HAP-1 (cell line): ENCODE data around the gene SAMD5.
A peak's percentile ranks its signal among the peaks of the same experiment; 100 is the strongest.
"Not testable (repeated sequence)": the region's sequence is repeated elsewhere in the genome, so short reads cannot be mapped to it uniquely, and the experiment has no call there.

Experiments
- DNase-seq, 2 experiments: peaks; one replicate each; pipeline ENCODE4 v3.0.0-alpha.2; 2016 to 2020; ENCODE audit warnings: low spot score in 2 of 2
- H3K27me3 ChIP-seq: fragments of 250-450 bp; sonication (Bioruptor Pico); 2 replicates; pipeline ENCODE4 v1.5.1; 2020; ENCODE audit warnings: low read depth, mild to moderate bottlenecking, moderate library complexity
- H3K36me3 ChIP-seq: fragments of 250-450 bp; sonication (Bioruptor Pico); replicated peaks from 2 replicates; pipeline ENCODE4 v1.5.1; 2020; ENCODE audit warnings: mild to moderate bottlenecking
- H3K4me1 ChIP-seq: fragments of 250-450 bp; sonication (Bioruptor Pico); 2 replicates; pipeline ENCODE4 v1.5.1; 2020; ENCODE audit warnings: mild to moderate bottlenecking
- H3K4me3 ChIP-seq: fragments of 250-450 bp; sonication (Bioruptor Pico); 2 replicates; pipeline ENCODE4 v1.5.1; 2020; ENCODE audit warnings: mild to moderate bottlenecking, moderate library complexity
- H3K9me3 ChIP-seq: fragments of 250-450 bp; sonication (Bioruptor Pico); 2 replicates; pipeline ENCODE4 v1.5.1; 2020; ENCODE audit warnings: mild to moderate bottlenecking, moderate library complexity
- in situ Hi-C: fragments of 300-500 bp; cut with MboI; formaldehyde crosslinking; loops from 3 replicates; pipeline ENCODE4 v1.14.3; 2020; ENCODE audit warnings: low sequenced_read_pairs, inconsistent platforms, mixed read lengths

Gene SAMD5

DNA sequence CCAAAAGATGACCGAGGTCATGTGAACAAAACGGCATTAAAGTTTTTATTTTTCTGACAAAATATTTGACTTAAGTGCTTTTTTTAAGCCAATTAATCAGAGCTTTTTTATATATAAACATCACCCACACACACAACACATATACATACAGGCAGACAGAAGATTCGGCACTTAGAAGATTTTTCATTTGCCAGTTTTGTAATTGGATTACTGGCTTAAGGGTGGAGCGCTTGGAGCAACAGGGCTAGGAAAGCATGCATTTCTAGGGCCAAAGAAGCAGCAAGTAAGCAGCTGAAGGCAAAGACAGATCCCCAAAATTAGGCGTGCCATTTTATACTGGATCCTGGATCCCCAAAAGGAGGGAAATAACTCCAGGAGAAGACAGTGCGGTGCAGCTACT is 30.3 kb downstream of the SAMD5 start:
- Histone ChIP-seq H3K36me3 (no peaks in the 10 kb centered on the region), H3K4me3 (no peak overlapping the region), H3K4me1 (no peaks in the 10 kb centered on the region), H3K9me3 (no peaks in the 10 kb centered on the region), H3K27me3 (no peaks in the 10 kb centered on the region)
- in situ Hi-C loops = no loop called here
- DNase-seq = no peak

DNA sequence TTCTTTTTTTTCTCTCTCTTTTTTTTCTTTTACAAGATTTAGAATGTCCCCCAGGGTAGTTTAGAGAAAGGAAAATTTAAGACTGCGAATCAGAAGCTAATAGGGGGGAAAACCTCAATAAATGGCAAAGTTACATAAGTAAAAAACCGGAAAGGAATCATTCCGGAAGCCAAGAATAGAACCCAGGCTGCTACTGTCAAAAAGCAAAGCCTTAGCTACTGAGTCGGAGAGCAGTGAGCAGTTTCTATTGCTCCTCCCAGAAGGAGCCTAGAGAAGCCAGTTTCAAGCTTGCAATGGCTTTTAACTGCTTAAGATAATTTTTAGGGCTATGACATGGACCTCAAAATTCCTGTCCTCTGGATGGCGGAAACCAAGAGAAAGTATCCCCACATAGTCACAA is 31.6 kb downstream of the SAMD5 start:
- Histone ChIP-seq H3K36me3 (no peaks in the 10 kb centered on the region), H3K27me3 (no peaks in the 10 kb centered on the region), H3K4me3 (no peak overlapping the region), H3K9me3 (no peaks in the 10 kb centered on the region), H3K4me1 (no peaks in the 10 kb centered on the region)
- no peak for DNase-seq
- in situ Hi-C loops = no loop called here

DNA sequence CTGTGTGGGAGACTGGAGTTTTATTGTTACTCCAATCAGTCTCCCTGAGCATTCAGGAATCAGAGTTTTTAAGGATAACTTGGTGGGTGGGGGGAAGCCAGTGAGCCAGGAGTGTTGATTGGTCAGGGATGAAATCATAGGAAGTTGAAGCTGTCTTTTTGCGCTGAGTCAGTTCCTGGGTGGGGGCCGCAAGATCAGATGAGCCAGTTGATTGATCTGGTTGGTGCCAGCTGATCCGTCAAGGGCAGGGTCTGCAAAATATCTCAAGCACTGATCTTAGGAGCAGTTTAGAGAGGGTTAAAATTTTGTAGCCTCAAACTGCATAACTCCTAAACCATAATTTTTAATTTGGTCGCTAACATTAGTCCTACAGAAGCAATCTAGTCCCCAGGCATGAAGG is 33.9 kb downstream of the SAMD5 start:
- H3K36me3 ChIP-seq, H3K4me3 ChIP-seq, H3K27me3 ChIP-seq, H3K4me1 ChIP-seq, H3K9me3 ChIP-seq, in situ Hi-C loops, DNase-seq: not testable (repeated sequence)

DNA sequence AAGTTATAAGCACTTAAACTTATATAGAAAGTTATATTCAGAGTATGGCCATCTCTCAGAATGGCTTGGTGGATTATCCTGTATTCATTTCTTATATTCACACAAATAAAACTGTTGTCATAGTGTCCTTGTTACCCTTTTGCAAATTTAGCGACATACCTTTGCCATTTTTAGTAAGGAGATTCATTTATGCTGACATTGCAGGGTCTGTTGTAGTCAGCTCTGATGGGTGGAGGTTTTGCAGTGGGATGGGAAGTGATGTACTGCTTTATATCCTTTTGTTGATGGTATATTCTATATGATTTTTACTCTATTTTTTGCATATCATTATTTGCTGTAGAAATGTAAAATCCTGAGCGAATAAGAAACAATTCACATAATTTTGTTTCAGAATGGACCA is 35.9 kb downstream of the SAMD5 start:
- Histone ChIP-seq H3K27me3 (peaks cover 6% of the 10 kb centered on the region; the same call in 1 of the 2 replicates), H3K4me3 (no peak overlapping the region), H3K4me1 (peaks cover 3% of the 10 kb centered on the region; the same call in 1 of the 2 replicates), H3K36me3 (no peaks in the 10 kb centered on the region), H3K9me3 (no peaks in the 10 kb centered on the region)
- in situ Hi-C loops = no loop called here
- DNase-seq = no peak

DNA sequence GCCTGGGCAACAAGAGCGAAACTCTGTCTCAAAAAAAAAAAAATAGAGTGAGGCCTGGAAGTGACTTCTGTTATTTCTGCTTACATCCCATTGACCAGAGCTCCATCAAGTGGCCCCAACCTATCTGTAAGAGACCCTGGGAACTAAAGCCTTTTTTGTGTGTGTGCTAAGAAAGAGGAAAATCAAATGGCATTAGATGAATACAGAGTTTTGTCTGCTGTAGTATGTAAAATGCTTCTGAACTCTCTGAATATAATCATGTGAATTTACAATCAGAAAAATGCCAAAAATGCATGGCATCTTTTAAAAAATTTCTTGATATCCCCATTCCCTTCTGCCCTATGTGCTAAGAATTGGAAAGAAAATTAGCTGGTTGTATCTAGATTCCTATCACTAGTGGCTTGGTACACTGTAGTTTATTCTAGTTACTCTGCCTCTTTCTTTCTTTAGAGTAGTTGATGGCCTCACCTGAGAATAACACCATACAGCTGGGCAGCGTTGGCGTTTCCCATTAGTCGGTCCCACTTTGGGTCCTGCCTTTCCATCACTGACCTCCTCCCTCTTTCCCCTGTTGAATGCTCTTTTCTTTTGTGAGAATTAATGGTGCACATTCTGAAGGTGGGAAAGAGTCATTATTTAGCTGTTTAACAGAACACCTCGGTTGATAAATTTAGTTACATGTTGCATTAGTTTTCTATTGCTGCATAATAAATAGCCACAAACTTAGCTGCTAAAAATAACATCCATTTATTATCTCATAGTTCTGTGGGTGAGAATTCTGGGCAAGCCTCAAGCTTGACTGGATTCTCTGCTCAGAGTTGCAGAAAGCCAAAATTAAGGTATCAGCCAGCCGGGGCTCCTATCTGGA is 38.2 kb downstream of the SAMD5 start:
- in situ Hi-C loops = no loop called here
- H3K4me3 ChIP-seq = no peak overlapping the region

DNA sequence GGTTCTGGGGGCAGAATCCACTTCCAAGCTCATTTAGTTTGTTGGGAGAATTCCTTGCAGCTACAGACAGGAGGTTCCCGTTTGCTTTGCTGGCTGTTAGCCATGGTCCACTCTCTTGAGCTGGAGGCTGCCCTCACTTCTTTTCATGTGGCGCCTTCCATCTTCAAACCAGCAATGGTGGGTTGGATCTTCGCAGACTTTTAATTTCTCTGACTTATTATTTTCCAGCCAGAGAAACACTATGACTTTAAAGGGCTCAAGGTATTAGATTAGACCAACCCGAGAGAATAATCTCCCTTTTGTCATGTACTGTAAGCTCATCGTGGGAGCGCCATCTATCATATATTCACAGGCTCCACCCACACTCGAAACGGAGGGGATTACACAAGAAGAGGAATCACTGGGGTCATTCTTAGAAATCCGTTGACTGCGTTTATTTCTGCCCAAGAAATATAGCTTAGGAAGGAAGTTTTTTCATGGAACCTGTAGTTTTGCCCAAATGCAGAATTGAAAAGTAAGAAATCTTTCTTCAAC is 38.9 kb downstream of the SAMD5 start:
- Histone ChIP-seq H3K4me1 (peaks cover 3% of the 10 kb centered on the region; the same call in 1 of the 2 replicates), H3K27me3 (peaks cover 8% of the 10 kb centered on the region; the same call in 1 of the 2 replicates), H3K9me3 (no peaks in the 10 kb centered on the region), H3K36me3 (no peaks in the 10 kb centered on the region), H3K4me3 (no peak overlapping the region)
- in situ Hi-C loops = no loop called here
- peak; percentile 51 to 58 for DNase-seq

More for the DNA sequence above, 38.2 kb downstream of the SAMD5 start:
- Histone ChIP-seq H3K36me3 (no peaks in the 10 kb centered on the region), H3K9me3 (no peaks in the 10 kb centered on the region), H3K4me1 (peaks cover 3% of the 10 kb centered on the region; the same call in 1 of the 2 replicates), H3K27me3 (peaks cover 8% of the 10 kb centered on the region; the same call in 1 of the 2 replicates)
- no peak for DNase-seq

DNA sequence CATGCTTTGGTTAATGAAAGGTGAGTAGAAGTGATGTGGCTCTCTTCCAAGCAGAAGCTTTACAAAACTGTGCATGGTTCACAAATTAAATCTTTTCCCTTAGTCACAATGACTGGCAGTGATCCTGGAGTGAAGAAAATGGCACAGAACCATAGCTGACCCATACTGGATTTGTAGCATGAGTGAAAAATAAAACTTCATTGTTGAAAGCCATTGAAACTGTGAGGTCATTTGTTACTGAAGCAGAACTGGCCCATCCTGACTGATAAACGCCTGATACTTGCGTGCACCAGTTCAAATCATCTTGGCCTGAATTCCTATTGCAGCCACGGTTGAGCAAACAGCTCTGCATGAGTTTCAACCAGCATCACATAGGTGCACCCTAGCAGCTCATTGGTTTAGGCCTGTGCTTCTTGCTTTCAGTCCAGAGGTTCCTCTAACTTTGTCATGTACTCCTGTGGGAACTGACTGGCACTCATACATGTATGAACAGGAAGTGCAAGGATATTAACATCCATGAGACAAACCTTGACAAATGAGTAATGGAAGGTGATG is 40.5 kb downstream of the SAMD5 start:
- in situ Hi-C loops = no loop called here
- peaks cover 8% of the 10 kb centered on the region; the same call in 1 of the 2 replicates for H3K27me3 ChIP-seq
- H3K36me3 ChIP-seq = no peaks in the 10 kb centered on the region
- no peak for DNase-seq
- no peak overlapping the region for H3K4me3 ChIP-seq
- H3K4me1 ChIP-seq = peaks cover 3% of the 10 kb centered on the region; the same call in 1 of the 2 replicates
- no peaks in the 10 kb centered on the region for H3K9me3 ChIP-seq

DNA sequence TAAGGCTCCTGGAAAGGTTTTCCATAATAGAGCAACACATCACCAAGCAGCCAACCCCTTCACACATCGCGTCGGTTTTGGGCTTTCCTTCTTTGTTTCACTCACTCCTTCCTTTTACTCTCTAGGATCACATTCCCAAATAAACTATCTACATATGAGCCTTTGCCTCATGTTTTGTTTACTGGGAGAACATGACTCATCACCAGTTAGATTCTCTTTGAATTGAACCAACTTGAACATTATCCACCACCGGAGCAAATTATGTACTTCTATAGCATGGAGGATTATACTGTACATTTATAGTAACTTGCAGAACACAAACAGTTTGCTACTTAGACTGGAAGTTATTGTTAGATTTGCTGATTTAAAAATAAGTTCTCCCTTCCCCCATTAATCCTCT is 41.0 kb downstream of the SAMD5 start:
- DNase-seq = no peak
- in situ Hi-C loops = no loop called here
- peaks cover 8% of the 10 kb centered on the region; the same call in 1 of the 2 replicates for H3K27me3 ChIP-seq

DNA sequence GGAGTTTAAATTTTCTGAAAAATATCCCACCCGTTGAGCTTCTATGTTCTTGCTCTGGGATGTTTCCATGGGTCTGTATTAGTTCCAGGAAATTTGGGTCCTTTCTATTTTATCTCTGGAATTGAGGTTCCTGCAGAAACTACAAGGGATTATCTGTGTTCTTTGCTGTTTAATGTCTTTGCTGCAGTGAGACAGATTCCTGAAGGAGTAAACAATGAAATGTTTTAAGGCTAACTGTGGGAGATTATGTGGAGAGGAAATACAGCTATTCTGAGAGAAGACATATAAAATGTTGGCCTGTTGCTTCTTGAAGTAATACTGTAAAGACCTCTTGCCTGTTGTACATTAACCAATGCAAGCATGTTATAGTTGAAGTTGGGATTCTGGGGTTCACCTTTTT is 43.5 kb downstream of the SAMD5 start:
- in situ Hi-C loops = no loop called here
- H3K4me1 ChIP-seq = peaks cover 3% of the 10 kb centered on the region; the same call in 1 of the 2 replicates
- H3K4me3 ChIP-seq = no peak overlapping the region
- no peak for DNase-seq
- no peaks in the 10 kb centered on the region for H3K36me3 ChIP-seq
- H3K27me3 ChIP-seq = peaks cover 8% of the 10 kb centered on the region; the same call in 1 of the 2 replicates
- H3K9me3 ChIP-seq = no peaks in the 10 kb centered on the region

More for the DNA sequence above, 41.0 kb downstream of the SAMD5 start:
- H3K9me3 ChIP-seq = no peaks in the 10 kb centered on the region
- H3K36me3 ChIP-seq = no peaks in the 10 kb centered on the region
- H3K4me3 ChIP-seq = no peak overlapping the region
- H3K4me1 ChIP-seq = peaks cover 3% of the 10 kb centered on the region; the same call in 1 of the 2 replicates

DNA sequence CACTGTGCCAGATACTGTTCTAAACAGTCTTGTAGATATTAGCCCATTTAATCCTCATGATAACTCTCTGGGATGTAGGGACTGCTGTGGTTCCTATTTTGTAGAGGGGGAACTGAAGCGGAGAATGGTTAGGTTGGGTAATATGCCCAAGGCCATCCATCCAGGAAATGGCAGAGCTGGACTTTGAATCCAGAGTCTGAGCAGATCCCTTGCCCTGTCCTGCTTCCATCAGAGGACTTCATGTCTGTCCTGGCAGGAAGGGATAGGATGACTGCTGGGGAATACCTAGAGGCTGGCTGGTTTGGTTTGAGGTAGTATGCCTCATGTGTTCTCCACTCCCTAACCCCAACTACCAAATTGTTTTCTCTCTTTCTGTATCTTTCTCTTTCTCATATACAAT is 44.6 kb downstream of the SAMD5 start:
- Histone ChIP-seq H3K27me3 (peaks cover 6% of the 10 kb centered on the region; the same call in 1 of the 2 replicates), H3K4me1 (no peaks in the 10 kb centered on the region), H3K4me3 (no peak overlapping the region), H3K9me3 (no peaks in the 10 kb centered on the region), H3K36me3 (no peaks in the 10 kb centered on the region)
- no peak for DNase-seq
- in situ Hi-C loops = no loop called here

DNA sequence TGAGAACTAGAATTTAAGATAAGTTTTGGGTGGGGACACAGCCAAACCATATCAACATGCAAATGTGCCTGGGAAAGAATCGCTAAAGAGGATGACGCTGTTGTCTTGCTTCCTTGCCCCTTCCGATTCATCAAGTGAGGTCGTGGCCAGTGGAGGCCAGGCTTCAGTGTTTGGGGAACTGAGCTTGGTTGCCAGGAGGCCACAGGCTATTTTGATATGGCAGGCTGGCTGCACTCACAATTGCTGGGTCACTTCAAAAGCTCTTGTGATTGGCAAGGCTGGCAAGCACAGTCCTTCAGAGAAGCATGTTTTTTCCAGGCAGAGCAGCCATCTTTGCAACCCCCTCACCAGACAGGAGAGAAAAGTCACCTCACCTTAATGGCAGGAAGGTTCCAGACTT is 45.8 kb downstream of the SAMD5 start:
- no peaks in the 10 kb centered on the region for H3K36me3 ChIP-seq
- DNase-seq = no peak
- H3K4me1 ChIP-seq = no peaks in the 10 kb centered on the region
- H3K4me3 ChIP-seq = no peak overlapping the region
- H3K9me3 ChIP-seq = no peaks in the 10 kb centered on the region
- H3K27me3 ChIP-seq = peaks cover 2% of the 10 kb centered on the region; the same call in 1 of the 2 replicates
- in situ Hi-C loops = no loop called here

DNA sequence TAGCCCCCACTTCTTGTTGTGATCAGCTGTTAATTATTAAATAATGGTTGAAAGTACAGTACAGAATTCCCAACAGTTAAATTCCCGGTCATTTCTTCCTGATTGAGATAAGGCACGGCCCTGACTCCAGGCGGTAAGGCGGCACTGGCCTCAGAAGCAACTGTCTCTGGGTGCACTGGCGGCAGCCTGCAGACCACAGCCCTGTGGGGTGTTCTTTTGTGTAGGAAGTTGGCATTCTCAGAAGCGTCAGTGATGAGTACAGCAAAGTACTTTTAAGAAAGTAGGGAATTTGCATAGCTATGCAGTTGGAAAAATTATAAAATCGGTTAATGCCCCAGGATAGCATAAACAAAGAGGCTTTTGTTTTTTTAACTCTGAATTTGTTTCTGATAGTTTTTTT is 50.5 kb downstream of the SAMD5 start:
- H3K4me3 ChIP-seq = no peak overlapping the region
- in situ Hi-C loops = no loop called here
- H3K36me3 ChIP-seq = no peaks in the 10 kb centered on the region
- H3K4me1 ChIP-seq = no peaks in the 10 kb centered on the region
- no peaks in the 10 kb centered on the region for H3K9me3 ChIP-seq
- DNase-seq = no peak
- no peaks in the 10 kb centered on the region for H3K27me3 ChIP-seq

DNA sequence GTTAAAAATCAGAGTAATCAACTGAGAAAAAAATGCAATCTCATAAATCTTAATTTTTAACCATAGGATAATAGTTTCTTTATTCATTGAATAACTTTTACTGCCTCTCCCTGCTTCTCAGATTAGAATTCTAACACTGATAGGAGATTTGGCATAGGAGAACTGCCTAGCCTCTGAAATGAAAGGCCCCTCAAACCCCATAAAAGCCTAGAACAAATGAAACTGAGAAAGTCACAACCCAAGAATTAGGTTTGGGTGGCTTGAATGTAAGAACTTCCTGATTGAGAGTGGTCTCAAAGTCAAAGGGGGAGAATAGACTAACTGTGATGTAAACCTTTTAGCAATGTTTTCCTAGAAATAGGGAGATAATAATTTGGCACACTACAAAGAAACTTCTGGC is 52.2 kb downstream of the SAMD5 start:
- no peak for DNase-seq
- no peaks in the 10 kb centered on the region for H3K9me3 ChIP-seq
- in situ Hi-C loops = no loop called here

DNA sequence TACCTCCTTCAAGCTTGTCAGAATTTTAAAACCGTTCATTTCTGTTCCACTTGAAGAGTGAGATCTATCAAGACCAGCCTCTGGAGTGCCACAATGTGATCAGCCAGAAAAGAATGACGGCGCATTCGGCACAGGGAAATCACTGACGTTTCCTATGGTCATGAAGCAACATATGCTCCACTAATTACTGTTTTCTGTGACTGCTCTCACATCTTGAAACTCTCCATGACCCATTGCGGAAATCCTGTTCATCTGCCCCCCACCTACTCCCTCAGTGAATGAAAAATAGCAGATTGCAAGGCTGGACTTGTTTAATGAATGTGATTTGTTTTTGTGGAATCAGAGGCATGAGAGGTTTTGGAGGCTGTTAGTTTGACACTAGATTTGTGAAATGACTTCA is 53.2 kb downstream of the SAMD5 start:
- no peak overlapping the region for H3K4me3 ChIP-seq
- H3K9me3 ChIP-seq = no peaks in the 10 kb centered on the region
- DNase-seq = no peak
- H3K36me3 ChIP-seq = no peaks in the 10 kb centered on the region
- 0 out of 2 replicates have a peak, but pooled peaks cover under 1% of the 10 kb centered on the region for H3K27me3 ChIP-seq
- in situ Hi-C loops = no loop called here
- 0 out of 2 replicates have a peak, but pooled peaks cover 1% of the 10 kb centered on the region for H3K4me1 ChIP-seq

More for the DNA sequence above, 52.2 kb downstream of the SAMD5 start:
- Histone ChIP-seq H3K27me3 (no peaks in the 10 kb centered on the region), H3K4me1 (no peaks in the 10 kb centered on the region), H3K4me3 (no peak overlapping the region), H3K36me3 (no peaks in the 10 kb centered on the region)
